Measurements from ENCODE around the gene DSCAM.
A peak's percentile ranks its signal among the peaks of the same experiment; 100 is the strongest.

Gene DSCAM

DNA sequence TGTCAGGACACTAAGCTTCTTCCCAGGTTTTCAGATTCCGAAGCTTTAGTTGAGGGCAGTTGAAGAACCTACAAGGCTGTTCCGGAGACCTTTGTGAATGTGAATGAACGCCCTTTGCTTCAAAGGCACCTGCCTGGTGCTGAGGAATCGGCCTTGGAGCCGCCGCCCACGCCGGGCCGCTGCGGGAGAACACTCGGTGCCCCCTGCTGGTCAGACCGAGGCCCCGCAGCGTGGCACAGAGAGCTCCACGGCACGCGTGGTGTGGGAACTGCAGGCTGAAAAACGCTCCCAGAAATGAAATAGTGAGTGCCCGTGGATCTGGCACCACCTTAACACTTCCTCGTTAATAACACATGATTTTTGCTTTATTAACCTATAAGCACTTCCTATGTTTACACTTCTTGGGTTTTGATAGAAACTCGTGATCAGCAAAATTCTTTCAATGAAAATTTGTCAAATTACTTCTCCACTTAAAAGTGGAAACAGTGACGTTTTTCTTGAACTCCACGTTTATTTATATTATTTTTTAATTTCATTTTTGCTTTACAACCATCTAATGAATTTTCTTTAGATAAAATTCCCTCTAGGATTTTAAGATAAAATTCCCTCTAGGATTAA lies 460.6 kb downstream of the DSCAM start:
- DNase-seq (ENCODE audit: low read depth in 2 of 2): peak in 1 of 2 donors; percentile 12

DNA sequence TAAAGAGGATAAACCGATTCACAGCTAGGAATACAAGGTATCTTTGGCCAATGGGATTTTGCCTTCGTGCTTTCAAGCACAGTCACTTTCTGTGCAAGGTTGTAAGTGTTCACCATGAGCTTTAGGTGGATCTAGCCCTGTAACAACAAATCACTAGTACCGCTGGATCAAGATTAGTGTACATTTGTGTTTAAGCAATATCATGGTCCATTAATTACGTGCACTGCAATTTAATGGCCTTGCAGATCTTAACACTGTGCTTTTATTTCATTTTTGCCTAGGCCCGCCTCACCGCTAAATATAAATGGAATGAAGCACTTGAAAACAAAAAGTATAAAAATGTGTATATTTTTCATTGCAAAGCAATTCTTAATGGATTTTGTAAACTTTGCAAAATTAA lies 461.1 kb downstream of the DSCAM start:
- no peak for DNase-seq (ENCODE audit: low read depth in 2 of 2)

DNA sequence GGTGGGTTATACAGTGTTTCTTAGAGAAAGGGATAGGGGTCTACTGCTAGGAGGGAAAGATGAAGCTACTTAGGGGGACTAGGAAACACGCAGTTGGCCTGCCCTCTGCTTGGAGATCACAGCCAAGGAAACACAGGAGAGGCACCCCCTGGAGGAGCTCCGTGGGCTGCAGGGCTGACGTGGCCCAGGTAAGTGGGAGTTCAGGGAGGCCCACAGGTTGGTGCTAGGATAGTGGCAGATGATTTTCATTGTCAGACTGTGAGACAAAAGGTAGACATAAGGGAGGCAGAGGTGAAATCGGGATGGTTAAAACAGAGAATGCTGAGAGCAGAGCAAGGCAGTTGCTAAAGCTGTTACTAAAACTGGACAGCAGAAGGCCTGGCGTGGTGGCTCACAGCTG lies 463.0 kb downstream of the DSCAM start:
- no peak for DNase-seq (ENCODE audit: low read depth in 2 of 2)

DNA sequence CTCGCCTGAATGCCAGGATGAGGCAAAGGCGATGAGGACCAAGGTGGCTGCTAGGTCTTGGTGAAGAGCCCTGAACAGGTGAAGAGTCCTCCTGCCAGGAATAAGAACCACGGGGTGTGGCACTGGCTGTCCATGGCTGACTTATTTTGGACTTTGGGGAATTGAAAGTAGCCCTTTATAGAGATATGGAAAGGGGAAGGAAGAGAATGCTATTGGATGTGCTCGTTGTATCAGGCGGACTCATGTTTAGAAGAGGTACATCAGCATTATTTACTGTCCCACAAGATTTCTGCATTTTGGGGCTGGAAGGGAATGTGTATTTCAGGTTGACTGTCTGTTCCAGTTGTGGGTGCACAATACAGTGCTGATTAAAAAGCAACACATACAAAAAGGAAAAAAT lies 465.8 kb downstream of the DSCAM start:
- no peak for DNase-seq (ENCODE audit: low read depth in 2 of 2)

DNA sequence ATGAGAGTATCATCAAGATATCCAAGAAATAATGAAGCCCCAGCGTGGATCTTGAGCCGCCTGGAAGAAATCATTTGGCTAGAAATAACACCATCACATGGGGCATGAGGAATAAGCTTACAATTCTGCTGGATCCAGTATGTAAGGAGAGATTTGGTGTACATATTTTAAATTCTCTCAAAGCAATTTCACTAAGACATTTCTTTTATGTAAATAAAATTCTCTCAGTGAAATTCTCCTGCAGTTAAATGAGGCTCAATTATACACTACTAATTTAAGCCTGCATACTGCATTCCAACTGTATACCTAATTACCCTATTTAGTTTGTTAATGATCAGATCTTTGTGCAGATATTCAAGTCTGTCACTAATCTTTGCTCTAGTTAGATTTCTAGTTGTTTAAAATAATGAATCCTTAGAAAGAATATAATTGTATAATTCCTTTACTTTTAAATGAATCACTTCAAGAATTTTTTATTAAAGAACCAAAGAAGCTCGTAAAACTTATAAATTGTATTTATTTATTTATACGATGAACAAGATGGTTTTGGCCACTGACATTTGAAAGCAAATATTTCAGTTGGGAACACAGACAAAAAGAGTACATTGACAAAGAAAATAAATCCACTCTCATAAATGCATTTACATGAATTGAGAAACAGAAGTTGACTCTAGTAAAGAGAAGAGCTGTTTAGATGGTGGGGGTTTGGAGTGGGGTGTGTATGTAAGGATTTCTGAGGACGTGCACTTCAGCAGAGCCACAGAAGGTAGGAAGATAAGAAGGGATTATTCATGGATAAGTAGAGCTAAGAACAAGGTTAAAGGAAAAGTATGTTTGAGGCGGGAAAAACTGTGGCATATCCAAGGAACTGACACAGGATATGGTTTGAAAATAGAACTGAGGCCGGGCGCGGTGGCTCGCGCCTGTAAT lies 466.8 kb downstream of the DSCAM start:
- no peak for DNase-seq (ENCODE audit: low read depth in 2 of 2)

DNA sequence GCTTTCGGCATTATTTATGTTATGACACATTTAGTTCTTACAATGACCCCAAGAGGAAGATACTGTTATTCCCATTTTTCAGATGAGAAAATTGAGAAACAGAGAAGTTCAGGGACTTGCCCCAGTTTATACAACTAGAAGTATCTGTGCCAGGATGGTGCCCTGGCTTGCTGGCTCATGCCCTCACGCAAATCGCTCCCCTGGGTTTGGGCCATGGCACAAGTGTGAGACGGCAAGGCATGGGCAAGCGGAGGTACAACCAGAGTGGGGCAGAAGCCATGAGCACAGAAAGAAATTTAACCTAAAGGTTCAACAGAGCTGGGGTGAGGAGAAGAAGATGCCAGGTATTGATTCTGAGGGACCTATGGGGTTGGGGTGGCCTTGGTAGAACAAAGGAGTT lies 469.8 kb downstream of the DSCAM start:
- no peak for DNase-seq (ENCODE audit: low read depth in 2 of 2)

DNA sequence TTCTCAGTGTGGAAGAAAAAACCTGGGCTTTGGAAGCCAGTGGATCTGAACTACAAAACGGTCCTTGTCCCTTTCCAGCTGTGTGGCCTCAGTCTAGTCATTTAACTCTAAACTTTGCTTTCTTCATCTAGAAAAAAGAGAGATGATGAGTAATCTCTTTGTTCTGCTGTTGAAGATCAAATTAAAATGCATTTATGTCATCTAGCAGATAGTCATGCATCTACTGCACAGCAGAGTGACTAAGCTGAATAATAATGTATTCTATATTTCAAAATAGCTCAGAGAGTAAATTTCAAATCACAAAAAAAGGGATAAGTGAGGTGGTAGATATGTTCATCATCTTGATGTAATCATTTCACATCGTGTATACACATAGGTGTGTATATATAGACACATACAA lies 473.2 kb downstream of the DSCAM start:
- no peak for DNase-seq (ENCODE audit: low read depth in 2 of 2)

DNA sequence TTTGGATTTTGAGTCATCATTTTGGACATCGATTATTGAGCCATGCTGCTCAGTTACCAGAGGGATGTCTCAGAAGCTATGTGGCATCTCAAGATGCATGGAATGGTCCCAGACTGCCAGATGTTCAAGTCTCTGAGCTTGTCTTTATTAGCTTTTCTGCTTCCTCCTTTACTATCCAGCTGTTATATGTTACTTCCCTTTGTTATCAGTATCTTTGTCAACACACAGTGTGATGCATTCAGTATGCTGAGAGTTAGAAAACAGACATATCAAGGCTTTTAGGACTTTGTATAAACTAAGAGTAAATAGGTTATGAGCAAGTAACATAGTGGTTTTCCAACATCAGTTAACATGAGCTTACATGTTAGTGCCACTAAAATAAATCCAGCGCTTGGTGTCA lies 474.5 kb downstream of the DSCAM start:
- DNase-seq (ENCODE audit: low read depth in 2 of 2): no peak

DNA sequence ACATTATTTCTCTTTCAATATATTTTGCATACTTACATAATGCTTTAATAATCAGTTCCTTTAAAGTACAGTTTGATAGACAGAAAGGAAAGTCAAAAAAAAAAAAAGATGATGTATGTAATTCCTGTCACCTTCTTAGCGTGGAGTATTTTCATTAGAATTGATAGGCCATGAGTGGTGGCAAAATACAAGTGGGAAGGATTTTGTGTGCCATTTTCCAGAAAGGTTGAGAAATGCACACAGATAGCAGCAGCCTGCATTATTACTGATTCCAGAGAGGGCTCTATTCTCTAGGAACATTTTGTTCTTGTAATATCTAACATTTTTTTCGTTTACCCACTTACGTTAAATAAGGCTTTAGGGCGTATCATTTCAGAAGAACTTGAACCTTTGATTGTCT lies 475.6 kb downstream of the DSCAM start:
- DNase-seq (ENCODE audit: low read depth in 2 of 2): no peak

DNA sequence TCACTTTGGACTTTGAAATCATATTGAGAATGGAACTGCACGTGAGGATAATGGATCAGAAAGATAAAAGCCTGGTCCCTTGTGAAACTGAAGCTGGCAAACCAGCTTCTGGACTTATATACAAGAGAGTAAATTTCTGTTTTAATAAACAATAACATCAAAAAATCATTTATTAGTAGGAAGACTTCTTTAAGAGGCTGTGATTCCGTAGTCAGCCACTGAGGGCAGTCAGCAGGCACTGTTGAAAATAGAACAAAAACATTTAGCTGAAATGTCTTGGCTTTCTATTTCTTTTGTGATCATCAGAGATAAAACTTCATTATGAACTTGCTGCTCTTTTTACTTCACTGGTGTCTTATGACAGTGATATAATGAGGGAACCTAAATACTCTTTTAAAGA lies 490.3 kb downstream of the DSCAM start:
- DNase-seq (ENCODE audit: low read depth in 2 of 2): no peak

DNA sequence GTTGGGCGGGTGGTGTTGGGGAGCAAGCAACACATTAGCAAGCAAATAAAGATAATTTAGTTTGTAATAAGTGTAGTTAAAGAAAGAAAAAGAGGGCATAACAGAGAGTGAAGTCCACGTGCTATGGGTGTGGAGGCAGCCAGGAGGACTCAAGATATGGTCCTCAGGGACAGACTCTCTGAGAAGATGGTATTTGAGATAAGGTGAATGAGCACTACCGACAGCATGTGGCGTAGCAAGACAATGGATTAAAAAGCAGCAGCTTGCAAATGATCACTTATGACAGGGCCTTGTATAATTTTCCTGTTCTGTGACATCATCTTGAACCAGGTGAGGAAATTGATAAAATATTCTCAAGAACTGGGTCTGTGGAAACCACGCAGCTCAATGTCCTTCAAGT lies 491.9 kb downstream of the DSCAM start:
- no peak for DNase-seq (ENCODE audit: low read depth in 2 of 2)

DNA sequence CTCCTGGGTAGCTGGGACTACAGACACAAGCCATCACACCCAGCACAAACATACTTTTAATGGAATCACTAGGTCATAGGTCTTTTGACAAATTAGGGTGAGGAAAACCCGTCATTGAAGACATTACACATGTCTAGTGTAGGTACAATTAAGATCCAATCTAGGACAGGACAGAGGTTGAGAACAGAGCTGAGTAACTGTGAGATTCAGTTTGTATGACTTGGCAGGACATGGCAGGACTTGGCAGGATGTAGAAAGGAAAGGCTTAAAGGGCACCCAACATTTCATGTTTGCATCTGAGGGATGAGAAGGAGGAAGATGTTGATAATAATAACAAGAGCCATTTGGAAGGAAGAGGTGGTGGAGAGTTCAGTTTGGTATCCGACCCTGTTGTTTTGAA lies 496.0 kb downstream of the DSCAM start:
- no peak for DNase-seq (ENCODE audit: low read depth in 2 of 2)

DNA sequence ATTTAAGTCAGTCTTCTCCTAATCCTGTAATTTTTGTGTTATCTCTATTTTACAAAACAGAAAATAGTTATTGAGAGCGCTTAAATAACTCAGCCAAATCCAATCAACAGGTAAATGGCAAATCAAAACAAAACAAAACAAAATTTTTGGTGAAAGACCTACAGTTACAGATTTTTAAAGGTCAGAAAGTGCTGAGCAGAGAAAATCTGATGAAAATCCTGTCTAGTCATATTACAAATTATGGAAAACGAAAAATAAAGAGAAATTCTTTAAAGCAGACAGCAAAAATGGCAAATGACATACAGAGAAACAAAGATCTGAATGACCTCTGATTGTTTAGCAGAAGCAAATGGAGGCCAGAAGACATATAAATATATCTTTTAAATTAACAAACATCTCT lies 497.4 kb downstream of the DSCAM start:
- no peak for DNase-seq (ENCODE audit: low read depth in 2 of 2)

DNA sequence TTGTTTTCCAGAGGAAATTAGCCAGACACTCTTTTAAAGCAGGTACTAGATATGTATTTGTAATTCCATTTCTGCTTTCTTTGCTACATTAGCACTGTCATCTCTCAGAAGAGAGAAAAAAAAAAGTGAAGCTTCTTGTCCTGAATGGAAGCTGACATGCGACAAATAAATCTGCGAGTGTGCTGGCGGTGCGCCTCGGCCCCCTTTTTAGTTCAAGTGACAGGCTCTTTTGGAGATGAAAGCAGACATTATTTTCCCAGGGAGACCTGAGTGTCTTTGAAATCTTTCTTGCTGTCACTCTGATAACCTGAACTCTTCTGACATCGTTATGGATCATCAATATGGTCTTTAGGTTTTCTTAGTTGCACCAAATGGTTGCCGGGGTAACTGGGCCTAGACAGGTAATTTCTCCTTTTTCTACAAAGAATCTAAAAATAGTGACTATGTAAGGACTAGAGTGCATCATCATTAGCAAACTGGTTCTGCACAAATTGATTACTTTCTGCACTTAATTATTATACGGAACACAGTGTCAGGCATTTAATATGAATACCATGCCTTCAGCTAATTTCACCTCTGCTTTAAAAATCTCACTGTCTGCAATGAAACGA lies 501.1 kb downstream of the DSCAM start:
- no peak for DNase-seq (ENCODE audit: low read depth in 2 of 2)

DNA sequence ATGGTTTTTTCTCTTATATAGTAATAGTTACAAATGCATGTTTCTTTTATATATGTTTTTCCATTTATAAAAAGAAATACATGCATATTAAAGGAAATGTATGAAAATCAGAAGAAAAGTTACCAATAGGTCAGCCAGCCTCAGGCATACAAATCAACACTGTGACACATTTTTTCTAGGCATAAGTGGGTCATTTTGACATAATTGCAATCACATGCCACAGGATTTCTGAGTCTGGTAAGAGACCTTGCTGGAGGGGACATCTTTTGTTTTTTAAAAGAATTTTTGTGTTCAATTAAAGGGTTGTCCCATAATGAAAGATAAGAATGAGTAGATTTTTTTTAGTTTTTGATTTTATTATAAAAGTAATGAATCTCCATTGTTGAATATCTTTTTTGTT lies 506.6 kb downstream of the DSCAM start:
- no peak for DNase-seq (ENCODE audit: low read depth in 2 of 2)

DNA sequence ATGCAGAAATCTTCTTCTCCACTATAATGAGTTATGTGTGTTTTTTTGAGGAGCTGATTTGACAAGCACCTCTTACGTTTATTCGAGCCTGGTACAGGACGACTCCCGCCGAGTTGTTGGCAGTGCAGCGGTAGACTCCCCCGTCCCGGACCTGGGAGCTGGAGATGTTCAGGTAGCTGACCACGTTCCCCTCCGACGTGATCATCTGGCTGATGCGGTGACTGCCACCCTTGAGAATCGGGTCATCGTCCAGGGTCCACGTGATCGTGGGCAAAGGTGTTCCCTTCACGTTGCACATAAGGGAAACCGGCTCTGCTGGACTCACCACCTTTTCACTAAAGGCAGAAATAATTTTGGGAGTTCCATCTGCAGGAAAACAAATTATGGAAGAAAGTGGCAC lies 507.9 kb downstream of the DSCAM start:
- no peak for DNase-seq (ENCODE audit: low read depth in 2 of 2)

DNA sequence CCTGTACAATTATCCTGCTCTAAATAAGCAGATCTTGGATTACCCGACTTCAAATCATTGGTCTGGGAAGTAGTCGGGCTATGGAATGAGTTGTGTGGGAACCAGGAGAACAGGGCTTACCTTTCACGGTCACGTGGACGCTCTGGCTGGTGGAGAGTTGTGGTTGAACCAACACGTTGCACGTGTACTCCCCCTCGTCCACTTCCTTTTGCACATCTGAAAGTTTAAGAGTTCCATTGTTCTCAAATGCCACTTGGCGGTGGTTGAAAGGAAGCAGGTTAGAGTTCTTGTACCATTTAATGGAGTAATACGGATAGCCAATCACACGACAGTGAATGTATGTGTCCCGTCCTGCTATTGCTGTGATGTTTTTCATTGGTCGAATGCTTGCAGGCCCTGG lies 509.0 kb downstream of the DSCAM start:
- DNase-seq (ENCODE audit: low read depth in 2 of 2): no peak

DNA sequence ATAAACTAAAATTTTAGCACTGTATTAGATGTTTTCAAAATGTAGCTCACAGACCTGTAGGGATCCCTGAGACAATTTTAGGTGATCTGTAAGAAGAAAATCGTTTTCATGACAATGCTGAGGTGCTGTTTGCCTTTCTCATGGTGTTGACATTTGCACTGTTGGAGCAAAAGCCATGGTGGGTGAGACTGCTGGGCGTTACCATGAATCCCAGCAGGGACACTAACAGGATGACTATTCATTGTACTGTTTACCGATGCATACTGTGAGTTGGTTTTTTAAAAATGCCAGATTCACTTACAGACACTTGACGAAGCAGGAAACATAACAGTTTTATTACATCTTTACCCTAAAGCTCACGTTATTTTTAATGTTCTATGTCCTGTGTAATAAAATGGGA lies 511.3 kb downstream of the DSCAM start:
- DNase-seq (ENCODE audit: low read depth in 2 of 2): no peak

DNA sequence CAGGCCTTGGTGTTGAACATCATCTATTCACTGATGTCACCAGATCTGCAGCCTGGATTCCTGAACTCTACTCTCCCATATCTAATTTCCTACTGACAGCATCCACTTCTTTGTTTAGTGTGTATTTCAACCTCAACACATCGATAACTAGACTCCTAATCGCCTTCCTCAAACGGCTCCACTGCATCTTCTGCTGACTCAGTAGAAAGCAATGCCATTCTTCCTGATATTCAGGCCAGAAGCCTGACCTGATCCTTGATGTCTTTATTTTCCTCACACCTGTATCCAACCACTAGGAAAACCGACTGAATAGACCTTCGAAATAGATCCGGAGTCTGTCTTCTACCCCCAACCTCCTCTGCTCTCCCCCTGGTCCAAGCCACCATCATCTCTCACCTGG lies 512.8 kb downstream of the DSCAM start:
- DNase-seq (ENCODE audit: low read depth in 2 of 2): no peak

DNA sequence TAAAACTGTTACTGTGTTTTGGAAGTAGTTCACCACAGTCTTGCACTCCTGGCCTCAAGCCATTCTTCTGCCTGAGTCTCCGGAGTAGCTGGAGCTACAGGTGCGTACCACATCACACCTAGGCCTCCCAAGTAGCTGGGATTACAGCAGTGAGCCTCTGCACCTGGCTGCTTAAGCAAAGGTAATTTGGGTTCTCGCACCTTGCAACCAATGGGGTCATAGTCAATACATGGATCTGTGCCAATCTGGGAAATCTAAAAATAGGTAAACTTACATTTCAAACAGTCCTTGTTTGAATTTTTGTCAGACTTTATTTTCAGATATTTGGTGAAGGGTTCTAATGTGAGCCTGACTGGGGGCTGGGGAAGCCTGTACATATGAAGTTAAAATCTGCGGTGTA lies 513.2 kb downstream of the DSCAM start:
- DNase-seq (ENCODE audit: low read depth in 2 of 2): no peak

DNA sequence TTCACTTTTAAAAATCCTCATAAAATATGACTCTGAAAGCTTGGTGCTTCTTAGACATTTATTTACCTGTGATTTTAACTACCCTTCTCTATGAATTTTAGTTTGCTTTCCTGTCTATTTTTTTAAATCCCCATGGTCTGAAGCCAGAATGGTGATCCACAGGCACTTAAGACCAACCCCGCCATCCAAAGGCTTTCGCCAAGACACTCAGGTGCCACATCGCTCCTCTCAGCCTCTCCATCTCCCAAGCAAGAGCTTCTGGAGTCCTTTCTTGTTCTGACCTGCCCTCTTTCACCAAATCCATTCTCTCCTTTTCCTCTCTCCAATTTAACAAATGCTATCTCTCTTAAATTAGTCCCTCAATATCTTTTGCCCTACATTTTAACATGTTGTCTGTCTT lies 515.2 kb downstream of the DSCAM start:
- DNase-seq (ENCODE audit: low read depth in 2 of 2): no peak

DNA sequence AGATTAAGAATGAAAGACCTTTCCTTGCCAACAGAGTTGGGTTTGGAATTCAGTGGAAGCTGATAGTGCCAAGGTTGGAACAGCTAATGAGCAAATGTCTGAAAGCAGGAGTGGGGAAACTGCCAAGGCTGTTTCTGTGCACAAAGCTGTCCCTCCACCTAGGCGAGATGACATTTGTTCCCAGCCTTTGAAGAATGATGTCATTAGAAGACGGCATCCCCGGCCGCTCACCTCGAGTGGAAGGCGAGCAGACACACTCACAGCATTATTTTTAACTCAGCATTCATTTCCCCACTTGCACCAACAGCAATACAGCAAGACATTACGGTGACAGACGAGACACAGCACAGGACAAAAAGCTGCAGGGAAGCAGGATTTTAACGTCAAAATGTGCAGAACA lies 515.8 kb downstream of the DSCAM start:
- no peak for DNase-seq (ENCODE audit: low read depth in 2 of 2)

DNA sequence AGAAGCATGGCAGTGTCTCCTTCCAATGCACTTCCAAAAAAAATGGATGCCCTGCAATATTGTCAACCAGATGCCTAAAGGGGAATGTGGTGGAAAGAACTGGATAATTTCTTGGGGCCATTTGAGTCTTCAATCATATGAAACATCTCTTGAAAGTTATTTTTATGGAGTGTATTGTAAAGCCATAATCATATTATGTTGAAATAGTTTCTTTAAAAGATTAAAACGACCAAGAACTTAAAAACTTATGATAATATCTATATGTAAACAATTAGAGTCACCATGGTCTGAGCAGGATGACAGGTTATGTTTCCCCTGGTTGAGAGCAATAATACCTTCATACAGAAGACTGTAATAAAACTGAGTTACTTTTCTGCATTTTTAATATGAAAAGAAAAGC lies 522.6 kb downstream of the DSCAM start:
- no peak for DNase-seq (ENCODE audit: low read depth in 2 of 2)
